ENCODE data around the gene FUBP3.

Gene FUBP3, protein sequence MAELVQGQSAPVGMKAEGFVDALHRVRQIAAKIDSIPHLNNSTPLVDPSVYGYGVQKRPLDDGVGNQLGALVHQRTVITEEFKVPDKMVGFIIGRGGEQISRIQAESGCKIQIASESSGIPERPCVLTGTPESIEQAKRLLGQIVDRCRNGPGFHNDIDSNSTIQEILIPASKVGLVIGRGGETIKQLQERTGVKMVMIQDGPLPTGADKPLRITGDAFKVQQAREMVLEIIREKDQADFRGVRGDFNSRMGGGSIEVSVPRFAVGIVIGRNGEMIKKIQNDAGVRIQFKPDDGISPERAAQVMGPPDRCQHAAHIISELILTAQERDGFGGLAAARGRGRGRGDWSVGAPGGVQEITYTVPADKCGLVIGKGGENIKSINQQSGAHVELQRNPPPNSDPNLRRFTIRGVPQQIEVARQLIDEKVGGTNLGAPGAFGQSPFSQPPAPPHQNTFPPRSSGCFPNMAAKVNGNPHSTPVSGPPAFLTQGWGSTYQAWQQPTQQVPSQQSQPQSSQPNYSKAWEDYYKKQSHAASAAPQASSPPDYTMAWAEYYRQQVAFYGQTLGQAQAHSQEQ
- total RNA-seq = 45.7 to 85.1 (median 60.2) reads per million in 3 experiments

- DNase-seq = peak; percentile 75
Observed at GRCh38 chr9:130578865-130579737, at the start of gene FUBP3. TSS of gene FUBP3 (plus strand) at chr9:130579577. CDS start at chr9:130579681, 104 bp downstream.

DNA sequence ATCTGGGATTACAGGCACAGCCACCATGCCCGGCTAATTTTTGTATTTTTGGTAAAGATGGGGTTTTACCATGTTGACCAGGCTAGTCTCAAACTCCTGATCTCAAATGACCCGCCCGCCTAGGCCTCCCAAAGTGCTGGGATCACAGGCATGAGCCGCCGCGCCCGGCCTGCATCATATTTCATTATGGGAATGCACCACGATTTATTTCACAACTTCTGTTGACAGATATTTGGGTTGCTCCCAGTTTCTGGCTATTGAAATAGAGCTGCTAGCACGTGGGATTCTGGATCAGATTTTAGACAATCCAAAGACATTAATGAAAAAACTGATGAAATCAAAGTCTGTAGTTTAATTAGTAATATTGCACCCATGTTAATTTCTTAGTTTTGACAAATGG, 48.4 kb upstream of the FUBP3 start:
- no peak for DNase-seq

- DNase-seq = no peak
Observed at GRCh38 chr9:130531670-130532069, 47.7 kb upstream of the FUBP3 start.

GRCh38 chr9:130532426-130533080, 46.8 kb upstream of the FUBP3 start:
- no peak for DNase-seq

DNA sequence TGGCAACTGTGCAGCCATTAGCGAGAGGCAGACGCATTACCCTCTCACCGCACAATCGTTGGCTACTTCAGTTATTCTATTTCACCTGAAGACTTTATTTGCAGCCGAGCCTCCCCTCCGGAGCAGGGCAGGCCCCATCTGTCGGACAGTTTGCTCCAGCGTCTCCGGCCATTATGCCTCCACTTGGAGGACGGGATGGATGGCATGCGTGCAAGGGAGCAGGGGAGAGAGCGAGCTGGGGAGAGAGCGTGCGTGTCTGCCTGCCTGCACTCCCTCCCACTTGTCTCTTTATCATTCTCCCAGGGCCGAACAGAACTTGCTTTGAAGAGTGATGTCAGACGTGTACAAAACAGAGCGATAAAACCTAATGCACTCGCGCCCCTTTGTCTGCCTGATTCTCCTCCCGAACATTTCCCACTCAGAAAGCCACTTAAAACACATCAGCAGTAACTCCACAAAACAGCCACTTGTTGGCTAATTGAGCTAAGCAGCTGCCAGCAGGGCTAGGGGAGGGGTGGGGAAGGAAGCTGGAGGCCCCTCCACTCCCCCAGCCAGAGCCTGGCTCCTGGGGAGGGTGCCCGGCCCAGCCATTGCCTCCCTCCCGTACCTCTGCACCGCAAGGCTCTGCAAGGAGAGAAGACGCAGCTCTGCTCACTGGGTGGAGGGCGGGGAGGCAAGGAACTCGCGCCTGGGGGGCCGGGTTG, 43.4 kb upstream of the FUBP3 start:
- no peak for DNase-seq

- DNase-seq = no peak
Observed at GRCh38 chr9:130536701-130537107, 42.7 kb upstream of the FUBP3 start.

GRCh38 chr9:130537346-130538050, 41.9 kb upstream of the FUBP3 start:
- DNase-seq = no peak

- no peak for DNase-seq
Observed at GRCh38 chr9:130539420-130540223, 39.8 kb upstream of the FUBP3 start.

GRCh38 chr9:130541533-130541932, 37.8 kb upstream of the FUBP3 start:
- no peak for DNase-seq

- DNase-seq = no peak
Observed at GRCh38 chr9:130542038-130542437, 37.3 kb upstream of the FUBP3 start.

DNA sequence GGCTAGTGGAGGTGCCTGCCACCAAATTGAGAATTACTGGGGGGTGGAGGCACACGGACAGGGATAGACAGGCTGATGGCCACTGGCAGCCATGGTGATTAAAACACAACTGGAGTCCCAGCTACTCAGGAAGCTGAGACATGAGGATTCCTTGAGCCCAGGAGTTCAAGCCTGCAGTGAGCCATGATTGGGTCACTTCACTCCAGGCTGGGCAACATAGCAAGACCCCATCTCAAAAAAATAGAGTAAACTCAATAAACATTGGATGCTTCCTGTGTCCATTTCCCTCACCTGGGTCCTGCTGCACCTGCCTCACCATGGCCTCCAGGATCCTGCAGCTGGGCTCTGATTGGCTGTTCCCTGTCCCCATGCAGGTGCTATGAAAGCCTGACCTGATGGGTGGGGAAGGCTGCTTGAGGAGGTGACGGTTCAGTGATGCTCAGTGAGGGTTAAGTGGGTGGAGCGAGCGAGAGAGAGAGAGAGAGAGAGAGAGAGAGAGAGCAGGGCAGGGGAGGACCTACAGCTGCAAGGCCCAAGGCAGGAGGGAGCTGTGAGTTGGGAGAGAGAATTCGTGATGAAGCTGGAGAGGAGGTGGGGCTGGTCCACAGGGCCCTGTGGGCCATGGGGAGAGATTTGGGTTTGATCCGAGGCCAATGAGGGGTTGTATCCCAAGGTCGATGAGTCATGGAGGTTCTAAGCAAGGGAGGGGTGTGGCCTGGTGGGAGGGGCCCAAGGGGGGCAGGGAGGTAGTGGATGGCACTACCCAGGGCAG, 36.7 kb upstream of the FUBP3 start:
- no peak for DNase-seq

- DNase-seq = no peak
Observed at GRCh38 chr9:130543368-130543767, 36.0 kb upstream of the FUBP3 start.

DNA sequence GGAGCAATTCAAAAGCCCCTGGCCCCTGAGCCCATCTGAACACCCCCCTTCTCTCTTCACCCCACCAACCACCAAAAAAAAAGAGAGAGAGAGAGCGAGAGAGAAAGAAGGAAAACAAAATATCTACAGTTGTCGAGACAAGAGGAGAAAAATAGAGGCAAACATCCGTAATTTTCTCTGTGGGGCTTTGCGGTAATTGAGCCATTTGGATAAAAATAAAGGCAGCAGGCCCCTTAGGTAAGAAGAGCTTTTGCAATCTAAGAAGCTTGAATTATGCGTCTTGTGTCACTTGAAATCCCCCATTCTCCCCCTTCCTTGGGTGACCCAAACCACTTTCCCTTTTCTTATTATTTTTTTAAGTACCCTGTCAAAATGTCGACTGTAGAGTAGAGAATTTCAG, 35.5 kb upstream of the FUBP3 start:
- no peak for DNase-seq

GRCh38 chr9:130544364-130544763, 35.0 kb upstream of the FUBP3 start:
- no peak for DNase-seq

DNA sequence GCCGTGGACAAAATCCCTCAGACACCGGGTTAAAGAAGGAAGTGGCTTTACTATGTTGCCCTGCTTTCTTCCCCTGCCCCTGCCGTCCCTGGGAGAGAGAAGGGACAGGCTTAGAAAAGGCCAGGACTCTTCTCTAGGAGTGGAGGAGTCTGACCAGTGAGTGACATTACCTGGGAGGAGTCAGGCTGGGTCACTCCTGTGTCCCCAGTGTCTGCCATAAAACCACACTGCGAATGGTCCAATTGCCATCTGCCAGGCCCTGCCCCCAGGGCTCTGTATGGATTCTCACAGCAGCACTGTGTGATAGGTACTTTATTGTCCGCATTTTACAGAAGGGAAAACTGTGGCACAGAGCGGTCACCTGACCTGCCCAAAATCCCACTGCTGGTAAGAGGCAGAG, 31.3 kb upstream of the FUBP3 start:
- no peak for DNase-seq

GRCh38 chr9:130549093-130549735, 30.2 kb upstream of the FUBP3 start:
- no peak for DNase-seq

- no peak for DNase-seq
Observed at GRCh38 chr9:130554606-130555005, 24.8 kb upstream of the FUBP3 start.

GRCh38 chr9:130555061-130555460, 24.3 kb upstream of the FUBP3 start:
- no peak for DNase-seq

GRCh38 chr9:130555968-130556367, 23.4 kb upstream of the FUBP3 start:
- DNase-seq = no peak
